ACC112 (cell line): Measurements from ENCODE around the gene SCAI.
"Not testable (repeated sequence)": the region's sequence is repeated elsewhere in the genome, so short reads cannot be mapped to it uniquely, and the experiment has no call there.

Source experiments
- H2AFZ ChIP-seq: fragments of 200-600 bp; sonication (generic); one replicate; pipeline ENCODE4 v1.6.0; 2017; ENCODE audit warnings: antibody characterized with exemption, low read length; ENCODE audit not compliant: unreplicated experiment
- H3K27ac ChIP-seq: fragments of 200-600 bp; sonication (generic); 2 replicates; pipeline ENCODE4 v1.5.1; 2014; ENCODE audit warnings: low read depth, mild to moderate bottlenecking, antibody characterized with exemption, low read length, moderate library complexity
- H3K27me3 ChIP-seq: fragments of 200-600 bp; sonication (generic); 2 replicates; pipeline ENCODE4 v1.6.1; 2014; ENCODE audit warnings: mild to moderate bottlenecking, antibody characterized with exemption, low read length, moderate library complexity, mixed read lengths; ENCODE audit not compliant: insufficient read depth
- H3K36me3 ChIP-seq: fragments of 200-600 bp; sonication (generic); 2 replicates; pipeline ENCODE4 v1.6.1; 2016; ENCODE audit warnings: mild to moderate bottlenecking, antibody characterized with exemption, low read length, moderate library complexity, mixed read lengths; ENCODE audit not compliant: insufficient read depth
- H3K4me1 ChIP-seq: fragments of 200-600 bp; sonication (generic); one replicate; pipeline ENCODE4 v1.6.1; 2016; ENCODE audit warnings: low read length, mixed read lengths; ENCODE audit not compliant: insufficient read depth, unreplicated experiment, control insufficient read depth
- H3K4me3 ChIP-seq: fragments of 200-600 bp; sonication (generic); 2 replicates; pipeline ENCODE4 v1.5.1; 2014; ENCODE audit warnings: mild to moderate bottlenecking, low read depth, low read length
- H3K79me2 ChIP-seq: fragments of 200-600 bp; sonication (generic); one replicate; pipeline ENCODE4 v1.6.0; 2016; ENCODE audit warnings: low read length; ENCODE audit not compliant: control insufficient read depth, unreplicated experiment, insufficient read depth

The SCAI gene

DNA sequence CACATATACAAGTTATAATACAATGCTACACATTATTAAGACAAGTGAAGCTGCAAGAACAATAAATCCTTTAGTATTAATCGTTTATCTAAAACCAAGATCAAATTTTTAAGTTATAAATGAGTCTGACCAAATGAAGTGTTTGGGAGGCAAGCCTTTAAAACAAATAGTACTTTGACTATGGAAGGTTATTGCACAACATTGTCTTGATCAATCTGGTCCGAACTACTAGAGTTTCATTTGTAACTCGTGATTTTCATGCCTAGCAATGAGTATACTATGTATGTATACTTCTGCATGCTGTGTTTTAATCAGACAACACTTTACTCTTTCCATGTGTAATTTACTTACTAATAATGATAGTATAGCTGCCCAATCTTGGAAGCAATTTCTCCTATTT is 115.3 kb downstream of the SCAI start:
- no peak overlapping the region for H3K4me3 ChIP-seq
- no peak overlapping the region for H2AFZ ChIP-seq
- H3K4me1 ChIP-seq = no peaks in the 10 kb centered on the region
- no peaks in the 10 kb centered on the region for H3K79me2 ChIP-seq
- 0 out of 2 replicates have a peak, but pooled peaks cover 9% of the 10 kb centered on the region for H3K36me3 ChIP-seq
- H3K27ac ChIP-seq = no peak overlapping the region
- no peaks in the 10 kb centered on the region for H3K27me3 ChIP-seq

GRCh38 chr9:125024917-125025316 is 118.4 kb downstream of the SCAI start:
- H2AFZ ChIP-seq = no peak overlapping the region
- H3K4me3 ChIP-seq = no peak overlapping the region
- no peaks in the 10 kb centered on the region for H3K27me3 ChIP-seq
- no peak overlapping the region for H3K27ac ChIP-seq
- H3K79me2 ChIP-seq = no peaks in the 10 kb centered on the region
- H3K36me3 ChIP-seq = peaks cover 9% of the 10 kb centered on the region; the same call in 1 of the 2 replicates
- no peaks in the 10 kb centered on the region for H3K4me1 ChIP-seq

- H3K4me1 ChIP-seq = no peaks in the 10 kb centered on the region
- H3K79me2 ChIP-seq = no peaks in the 10 kb centered on the region
- no peaks in the 10 kb centered on the region for H3K27me3 ChIP-seq
- H3K36me3 ChIP-seq = peaks cover 12% of the 10 kb centered on the region; the same call in 1 of the 2 replicates
- no peak overlapping the region for H3K4me3 ChIP-seq
- no peak overlapping the region for H2AFZ ChIP-seq
- H3K27ac ChIP-seq = no peak overlapping the region
Observed at GRCh38 chr9:125021069-125021468, 122.3 kb downstream of the SCAI start.

DNA sequence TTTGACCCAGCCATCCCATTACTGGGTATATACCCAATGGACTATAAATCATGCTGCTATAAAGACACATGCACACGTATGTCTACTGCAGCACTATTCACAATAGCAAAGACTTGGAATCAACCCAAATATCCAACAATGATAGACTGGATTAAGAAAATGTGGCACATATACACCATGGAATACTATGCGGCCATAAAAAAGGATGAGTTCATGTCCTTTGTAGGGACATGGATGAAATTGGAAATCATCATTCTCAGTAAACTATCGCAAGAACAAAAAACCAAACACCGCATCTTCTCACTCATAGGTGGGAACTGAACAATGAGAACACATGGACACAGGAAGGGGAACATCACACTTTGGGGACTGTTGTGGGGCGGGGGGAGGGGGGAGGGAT is 127.7 kb downstream of the SCAI start:
- H2AFZ ChIP-seq, H3K36me3 ChIP-seq, H3K4me3 ChIP-seq, H3K4me1 ChIP-seq, H3K27me3 ChIP-seq, H3K27ac ChIP-seq, H3K79me2 ChIP-seq: not testable (repeated sequence)

DNA sequence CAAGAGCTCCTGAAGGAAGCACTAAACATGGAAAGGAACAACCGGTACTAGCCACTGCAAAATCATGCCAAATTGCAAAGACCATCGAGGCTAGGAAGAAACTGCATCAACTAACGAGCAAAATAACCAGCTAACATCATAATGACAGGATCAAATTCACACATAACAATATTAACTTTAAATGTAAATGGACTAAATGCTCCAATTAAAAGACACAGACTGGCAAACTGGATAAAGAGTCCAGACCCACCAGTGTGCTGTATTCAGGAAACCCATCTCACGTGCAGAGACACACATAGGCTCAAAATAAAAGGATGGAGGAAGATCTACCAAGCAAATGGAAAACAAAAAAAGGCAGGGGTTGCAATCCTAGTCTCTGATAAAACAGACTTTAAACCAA is 131.3 kb downstream of the SCAI start:
- H3K4me1 ChIP-seq, H3K27me3 ChIP-seq: not testable (repeated sequence)

DNA sequence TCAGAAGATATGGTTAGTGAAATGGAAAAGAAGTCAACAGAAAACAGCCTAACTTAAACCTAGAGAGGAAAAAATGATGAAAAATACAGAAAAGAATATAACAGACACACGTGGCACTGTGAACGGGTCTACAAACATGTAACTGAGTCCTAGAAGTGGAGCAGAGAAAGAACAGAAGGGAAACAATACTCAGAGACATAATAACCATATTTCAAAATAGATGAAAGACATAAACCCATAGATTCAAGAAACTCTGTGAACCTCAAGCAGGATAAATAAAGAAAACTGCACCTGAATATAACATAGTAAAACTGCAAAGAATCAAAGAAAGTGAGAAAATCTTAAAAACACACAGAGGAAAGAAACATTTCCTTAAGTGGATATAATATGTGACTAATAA is 134.7 kb downstream of the SCAI start:
- Histone ChIP-seq H3K27ac (no peak overlapping the region), H2AFZ (no peak overlapping the region), H3K79me2 (no peaks in the 10 kb centered on the region)

More for the DNA sequence above, 131.3 kb downstream of the SCAI start:
- H3K4me3 ChIP-seq, H3K27ac ChIP-seq, H3K36me3 ChIP-seq, H3K79me2 ChIP-seq, H2AFZ ChIP-seq: not testable (repeated sequence)

GRCh38 chr9:125003332-125003731 is 140.0 kb downstream of the SCAI start:
- no peaks in the 10 kb centered on the region for H3K36me3 ChIP-seq
- no peaks in the 10 kb centered on the region for H3K79me2 ChIP-seq
- H3K4me3 ChIP-seq = no peak overlapping the region
- no peak overlapping the region for H2AFZ ChIP-seq
- H3K27me3 ChIP-seq = no peaks in the 10 kb centered on the region
- H3K27ac ChIP-seq = no peak overlapping the region
- no peaks in the 10 kb centered on the region for H3K4me1 ChIP-seq

More for the DNA sequence above, 134.7 kb downstream of the SCAI start:
- no peak overlapping the region for H3K4me3 ChIP-seq
- H3K27me3 ChIP-seq = no peaks in the 10 kb centered on the region
- H3K36me3 ChIP-seq = no peaks in the 10 kb centered on the region
- no peaks in the 10 kb centered on the region for H3K4me1 ChIP-seq

DNA sequence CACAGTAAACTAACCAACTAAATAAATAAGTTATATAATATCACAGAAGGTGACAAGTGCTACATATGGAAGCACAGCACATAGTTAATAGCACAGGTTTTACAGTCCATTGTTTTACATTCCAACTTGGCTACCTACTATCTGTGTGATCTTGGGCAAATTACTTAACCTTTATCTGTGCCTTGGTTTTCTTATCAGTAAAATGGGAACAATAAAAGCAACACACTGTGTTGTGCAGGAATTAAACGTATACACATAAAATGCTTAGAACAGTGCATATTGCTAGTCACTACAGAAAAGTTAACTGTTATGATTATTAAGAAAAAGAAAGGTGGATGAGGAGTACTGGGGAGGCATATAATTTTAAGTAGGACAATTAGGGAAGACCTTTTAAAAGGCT is 159.6 kb downstream of the SCAI start:
- Histone ChIP-seq H3K27me3 (no peaks in the 10 kb centered on the region), H3K4me1 (no peaks in the 10 kb centered on the region), H3K27ac (no peak overlapping the region), H2AFZ (no peak overlapping the region), H3K4me3 (no peak overlapping the region), H3K36me3 (peaks cover 7% of the 10 kb centered on the region; the same call in 1 of the 2 replicates), H3K79me2 (no peaks in the 10 kb centered on the region)

DNA sequence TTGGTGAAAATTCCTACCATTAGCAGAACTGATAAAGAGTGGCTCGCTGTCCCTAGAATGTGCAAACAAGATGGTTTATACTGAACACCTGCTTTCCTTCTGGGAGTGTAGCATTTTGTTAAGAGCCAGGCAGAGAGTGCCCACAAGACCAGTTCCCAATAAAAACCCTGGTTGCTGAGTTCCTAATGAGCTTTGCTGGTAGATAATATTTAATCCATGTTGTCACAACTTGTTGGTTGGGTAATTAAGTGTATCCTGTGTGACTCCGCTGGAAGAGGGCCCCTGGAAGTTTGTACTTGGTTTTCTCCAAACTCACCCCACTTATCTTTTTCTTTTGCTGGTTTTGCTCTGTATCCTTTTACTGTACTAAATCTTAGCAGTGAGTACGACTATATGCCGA is 162.9 kb downstream of the SCAI start:
- no peaks in the 10 kb centered on the region for H3K4me1 ChIP-seq
- H3K4me3 ChIP-seq = no peak overlapping the region
- H3K27ac ChIP-seq = no peak overlapping the region
- H3K79me2 ChIP-seq = no peaks in the 10 kb centered on the region
- H2AFZ ChIP-seq = no peak overlapping the region
- peaks cover 7% of the 10 kb centered on the region; the same call in 1 of the 2 replicates for H3K36me3 ChIP-seq
- no peaks in the 10 kb centered on the region for H3K27me3 ChIP-seq

GRCh38 chr9:124975131-124975530 is 168.2 kb downstream of the SCAI start:
- no peak overlapping the region for H3K4me3 ChIP-seq

GRCh38 chr9:124973807-124974206 is 169.5 kb downstream of the SCAI start:
- Histone ChIP-seq H3K36me3 (no peaks in the 10 kb centered on the region), H2AFZ (no peak overlapping the region), H3K27ac (no peak overlapping the region), H3K4me1 (no peaks in the 10 kb centered on the region), H3K4me3 (no peak overlapping the region), H3K79me2 (no peaks in the 10 kb centered on the region), H3K27me3 (no peaks in the 10 kb centered on the region)

More at GRCh38 chr9:124975131-124975530, 168.2 kb downstream of the SCAI start:
- Histone ChIP-seq H3K36me3 (no peaks in the 10 kb centered on the region), H3K79me2 (no peaks in the 10 kb centered on the region), H3K27ac (no peak overlapping the region), H3K4me1 (no peaks in the 10 kb centered on the region), H2AFZ (no peak overlapping the region), H3K27me3 (no peaks in the 10 kb centered on the region)
